Spinal cord (tissue), 10 donors: ENCODE measurements around the gene PALLD. TPM values are rescaled to one million over a fixed set of nuclear protein-coding genes. Genes with fewer than 3 reads are reported as not detected.
A peak's percentile ranks its signal among the peaks of the same experiment; 100 is the strongest.

ENCODE experiments used
- DNase-seq, 6 donors: peaks; one replicate each; pipeline versions ENCODE4 v3.0.0 to v3.0.0-alpha.2; 2013 to 2015; ENCODE audit warnings: low spot score in 6 of 6, low read depth in 4 of 6
- H3K27ac ChIP-seq: one replicate; pipeline ENCODE4 v1.5.1; 2013; ENCODE audit warnings: low read depth, low read length, control low read depth
- H3K27me3 ChIP-seq: one replicate; pipeline ENCODE4 v1.6.1; 2013; ENCODE audit warnings: low read length; ENCODE audit not compliant: control insufficient read depth, insufficient read depth
- H3K36me3 ChIP-seq: one replicate; pipeline ENCODE4 v1.6.1; 2013; ENCODE audit warnings: low read length; ENCODE audit not compliant: control insufficient read depth, insufficient read depth
- H3K4me1 ChIP-seq: one replicate; pipeline ENCODE4 v1.6.1; 2013; ENCODE audit warnings: low read length; ENCODE audit not compliant: control insufficient read depth, insufficient read depth
- H3K4me3 ChIP-seq: one replicate; pipeline ENCODE4 v1.5.1; 2013; ENCODE audit warnings: low read depth, low read length, control low read depth
- H3K9me3 ChIP-seq: one replicate; pipeline ENCODE4 v1.6.1; 2013; ENCODE audit warnings: low read length; ENCODE audit not compliant: control insufficient read depth, insufficient read depth
- WGBS: methylation state at CpG from one replicate; pipeline ENCODE4 v1.1.5; 2013; ENCODE audit warnings: missing lambda C conversion rate; ENCODE audit not compliant: insufficient coverage; 5-methylcytosine and 5-hydroxymethylcytosine counted together
- polyA plus RNA-seq, 2 donors: library from polyadenylated mRNA; unstranded; fragments of 120-200 nt; gene quantifications; one replicate each; pipeline ENCODE4 v1.2.1, GENCODE V29; 2013; ENCODE audit not compliant: insufficient read length in 2 of 2
- total RNA-seq, 2 donors: library from RNA; depleted of rRNA in 1 of 2; stranded (reverse); fragments of 120-200 nt in 1 of 2; fragments of >200 nt in 1 of 2; gene quantifications; one replicate each; pipeline versions ENCODE4 v1.2.3 to v1.2.4, GENCODE V29; 2013 to 2014
- donor health status: healthy.

PALLD gene
- total and polyA plus RNA-seq, 4 donors, result 45.9 to 71.1 (median 62.4) TPM

DNA sequence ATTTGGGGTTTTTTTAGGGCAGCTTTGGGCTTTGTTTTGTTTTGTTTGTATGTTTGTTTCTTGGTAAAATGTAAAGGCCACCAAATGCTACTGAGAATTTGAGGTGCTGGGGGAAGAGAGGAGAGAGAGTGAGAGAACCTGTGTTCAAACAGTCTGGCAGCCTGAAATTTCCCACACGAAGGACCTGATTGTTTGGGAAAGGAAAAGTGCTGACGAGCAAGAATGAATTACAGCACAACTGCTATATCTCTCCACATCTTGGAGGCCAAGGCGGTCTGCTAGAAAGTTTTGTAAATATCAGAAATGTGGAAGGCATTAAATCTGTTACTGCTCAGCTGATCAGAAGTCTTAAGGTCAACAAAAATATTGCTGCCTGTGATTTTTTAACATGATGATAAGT is 170.5 kb downstream of the PALLD start:
- no peaks in the 10 kb centered on the region for H3K9me3 ChIP-seq
- no peak overlapping the region for H3K4me3 ChIP-seq
- no peak for DNase-seq
- WGBS, result no CpG with 5 or more reads among the region's 3 CpGs
- no peaks in the 10 kb centered on the region for H3K27me3 ChIP-seq
- H3K36me3 ChIP-seq, result no peaks in the 10 kb centered on the region
- H3K27ac ChIP-seq, result no peak overlapping the region
- no peaks in the 10 kb centered on the region for H3K4me1 ChIP-seq

DNA sequence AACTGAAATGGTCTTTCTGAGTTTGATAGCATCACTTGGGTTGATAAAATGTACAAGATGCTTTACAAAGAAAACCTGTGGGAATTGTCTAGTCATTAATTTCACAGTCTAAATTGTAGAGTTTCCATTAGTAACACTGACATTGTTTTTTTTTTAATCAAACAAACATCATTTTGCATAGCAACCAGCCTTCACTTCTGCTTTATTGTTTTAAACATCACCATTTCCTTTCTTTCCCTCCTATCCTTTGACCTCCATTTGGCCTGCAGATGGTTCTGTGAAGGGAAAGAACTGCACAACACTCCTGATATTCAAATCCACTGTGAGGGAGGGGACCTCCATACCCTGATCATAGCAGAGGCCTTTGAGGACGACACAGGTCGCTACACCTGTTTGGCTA is 171.1 kb downstream of the PALLD start:
- Histone ChIP-seq H3K27me3 (no peaks in the 10 kb centered on the region), H3K4me3 (no peak overlapping the region), H3K27ac (peak overlapping the region; percentile 16), H3K36me3 (no peaks in the 10 kb centered on the region), H3K9me3 (no peaks in the 10 kb centered on the region), H3K4me1 (no peaks in the 10 kb centered on the region)
- DNase-seq, result no peak
- 80% methylated on average over 1 of the region's 2 CpGs for WGBS

DNA sequence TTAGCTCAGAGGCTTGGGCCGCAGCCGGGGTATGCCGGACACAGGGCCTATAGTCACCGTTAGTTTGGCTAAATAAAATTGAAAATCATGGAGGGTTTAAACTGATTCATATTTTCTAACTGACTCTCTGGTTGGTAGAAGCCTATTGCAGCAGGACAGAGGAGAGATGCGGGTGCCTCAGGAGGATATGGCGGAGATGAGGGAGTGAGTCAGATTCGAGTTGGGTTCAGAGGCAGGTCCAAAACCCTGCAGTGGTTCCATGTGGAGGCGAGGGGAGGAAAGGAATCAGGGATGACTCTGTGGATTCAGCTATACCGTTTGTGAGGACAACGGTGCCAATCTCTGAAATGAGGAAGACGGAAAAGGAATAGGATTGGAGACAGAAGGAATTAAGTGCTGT is 176.6 kb downstream of the PALLD start:
- Histone ChIP-seq H3K4me3 (no peak overlapping the region), H3K4me1 (no peaks in the 10 kb centered on the region), H3K27me3 (no peaks in the 10 kb centered on the region), H3K9me3 (no peaks in the 10 kb centered on the region), H3K27ac (no peak overlapping the region), H3K36me3 (no peaks in the 10 kb centered on the region)
- 97% methylated on average over 11 of the region's 11 CpGs for WGBS
- DNase-seq, result no peak

DNA sequence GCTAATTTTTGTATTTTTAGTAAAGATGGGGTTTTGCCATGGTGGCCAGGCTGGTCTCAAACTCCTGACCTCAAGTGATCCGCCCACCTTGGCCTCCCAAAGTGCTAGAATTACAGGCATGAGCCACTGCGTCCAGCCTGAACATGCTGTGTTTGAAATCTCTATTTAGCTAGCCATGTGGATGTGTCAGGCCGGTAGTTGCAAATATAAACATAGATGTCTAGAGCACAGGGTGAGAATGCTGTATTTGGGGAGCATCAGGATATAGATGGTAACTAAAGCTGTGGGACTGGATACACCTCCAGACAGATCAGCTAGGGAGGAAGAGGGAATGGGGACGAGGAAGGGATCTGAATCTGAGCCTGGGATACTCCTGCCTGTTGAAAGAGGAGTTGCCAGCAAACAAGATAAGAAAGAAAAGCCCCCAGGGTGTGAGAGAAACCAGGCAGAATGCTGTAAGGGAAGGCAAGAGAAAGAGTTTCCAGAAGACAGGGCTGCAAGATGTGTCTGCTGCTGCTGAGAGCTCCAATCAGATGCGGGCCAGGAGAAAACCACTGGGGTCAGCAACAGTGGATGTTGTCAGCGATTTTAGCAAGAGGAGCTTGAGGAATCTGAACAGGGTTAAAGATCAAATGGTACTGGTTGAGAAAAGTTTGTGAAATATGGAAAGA is 177.4 kb downstream of the PALLD start:
- no peak overlapping the region for H3K27ac ChIP-seq
- 85% methylated on average over 6 of the region's 6 CpGs for WGBS
- no peak for DNase-seq
- H3K27me3 ChIP-seq, result no peaks in the 10 kb centered on the region
- no peaks in the 10 kb centered on the region for H3K4me1 ChIP-seq
- H3K4me3 ChIP-seq, result no peak overlapping the region
- peaks cover 6% of the 10 kb centered on the region for H3K36me3 ChIP-seq
- H3K9me3 ChIP-seq, result no peaks in the 10 kb centered on the region

DNA sequence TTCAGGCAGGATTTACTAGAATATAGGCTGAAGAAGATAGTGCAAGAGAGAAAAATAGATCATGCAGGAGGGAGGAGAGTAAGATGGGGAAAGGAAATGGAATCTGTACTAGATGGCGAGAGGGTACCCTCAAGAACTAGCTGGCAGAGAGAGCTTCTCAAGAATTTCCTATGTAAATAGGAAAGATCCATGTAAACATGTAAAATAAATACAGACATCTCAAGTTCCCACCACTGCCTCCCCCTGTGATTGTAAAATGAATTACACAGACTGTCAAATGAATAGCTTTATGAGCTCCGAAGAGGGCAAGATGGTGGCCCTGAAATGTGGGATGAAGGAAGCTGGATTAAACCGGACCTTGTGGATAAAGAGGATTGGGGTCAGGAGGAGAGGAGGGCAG is 178.0 kb downstream of the PALLD start:
- Histone ChIP-seq H3K9me3 (no peaks in the 10 kb centered on the region), H3K27ac (no peak overlapping the region), H3K4me3 (no peak overlapping the region), H3K4me1 (no peaks in the 10 kb centered on the region), H3K36me3 (peaks cover 7% of the 10 kb centered on the region), H3K27me3 (no peaks in the 10 kb centered on the region)
- 84% methylated on average over 3 of the region's 3 CpGs for WGBS
- no peak for DNase-seq

DNA sequence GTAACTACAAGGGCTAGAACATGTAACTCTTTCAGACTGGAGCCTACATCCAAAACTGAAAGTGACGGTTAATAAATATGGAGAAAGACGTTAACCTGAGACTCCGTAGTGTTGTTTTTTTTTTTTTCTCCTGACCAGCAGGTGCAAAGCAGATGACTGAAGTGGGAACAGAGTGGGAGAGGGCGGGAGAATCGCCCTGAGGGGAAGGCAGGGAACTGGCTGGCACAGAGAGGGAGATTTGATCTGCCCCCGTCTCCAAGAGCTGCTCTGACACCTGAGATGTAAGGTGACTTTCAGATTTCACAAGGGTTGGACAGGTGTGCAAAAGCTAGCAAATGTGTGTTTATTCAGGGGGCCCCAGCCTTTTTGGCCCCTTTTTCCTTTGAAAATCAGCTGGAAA is 180.2 kb downstream of the PALLD start:
- DNase-seq, result no peak
- no peaks in the 10 kb centered on the region for H3K27me3 ChIP-seq
- WGBS, result 95% methylated on average over 6 of the region's 6 CpGs
- H3K27ac ChIP-seq, result no peak overlapping the region
- no peak overlapping the region for H3K4me3 ChIP-seq
- no peaks in the 10 kb centered on the region for H3K4me1 ChIP-seq
- peaks cover 7% of the 10 kb centered on the region for H3K36me3 ChIP-seq
- H3K9me3 ChIP-seq, result no peaks in the 10 kb centered on the region

DNA sequence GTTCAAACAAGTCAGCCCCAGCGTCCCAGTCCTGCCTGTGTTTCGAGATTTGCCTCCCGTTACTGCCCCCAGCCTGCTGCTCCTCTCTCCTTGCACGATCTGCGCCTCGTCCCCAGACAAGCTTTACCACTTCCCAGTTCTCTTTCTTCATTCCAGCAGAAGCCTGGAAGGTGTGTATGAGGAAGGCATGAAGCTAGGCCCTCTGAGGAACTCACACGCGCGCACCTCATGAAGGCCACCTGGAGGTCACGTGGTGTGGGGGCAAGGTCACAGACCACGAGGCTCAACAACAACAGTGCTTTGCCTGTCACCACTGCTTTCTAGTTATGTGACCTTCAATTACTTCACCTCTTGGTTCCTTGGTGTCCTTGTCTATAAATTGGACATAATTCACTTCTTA is 181.0 kb downstream of the PALLD start:
- Histone ChIP-seq H3K27me3 (no peaks in the 10 kb centered on the region), H3K4me3 (no peak overlapping the region), H3K27ac (no peak overlapping the region), H3K36me3 (peaks cover 7% of the 10 kb centered on the region), H3K9me3 (no peaks in the 10 kb centered on the region), H3K4me1 (no peaks in the 10 kb centered on the region)
- 97% methylated on average over 8 of the region's 11 CpGs for WGBS
- DNase-seq, result no peak

DNA sequence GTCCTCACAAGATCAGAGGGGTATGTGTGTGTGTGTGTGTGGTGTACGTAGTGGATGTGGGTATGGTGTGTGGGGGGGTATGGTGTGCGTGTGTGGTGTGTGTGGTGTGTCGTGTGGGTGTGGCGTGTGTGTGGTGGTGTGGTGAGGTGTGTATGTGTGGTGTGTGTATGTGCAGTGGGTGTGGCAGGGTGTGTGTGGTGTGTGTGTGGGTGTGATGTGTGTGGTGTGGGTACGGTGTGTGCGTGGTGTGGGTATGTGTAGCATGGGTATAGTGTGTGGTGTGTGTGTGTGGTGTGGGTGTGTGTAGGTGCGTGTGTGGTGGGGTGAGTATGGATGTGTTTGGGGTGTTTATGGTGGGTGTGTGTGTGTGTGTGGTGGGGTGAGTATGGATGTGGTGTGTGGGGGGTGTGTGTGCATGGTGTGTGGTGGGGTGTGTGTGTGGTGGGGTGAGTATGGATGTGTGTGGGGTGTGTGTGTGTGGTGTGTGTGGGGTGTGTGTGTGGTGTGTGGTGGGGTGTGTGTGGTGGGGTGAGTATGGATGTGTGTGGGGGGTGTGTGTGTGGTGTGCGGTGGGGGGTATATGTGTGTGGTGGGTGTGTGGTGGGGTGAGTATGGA is 182.0 kb downstream of the PALLD start:
- no peaks in the 10 kb centered on the region for H3K4me1 ChIP-seq
- H3K4me3 ChIP-seq, result no peak overlapping the region
- no peaks in the 10 kb centered on the region for H3K9me3 ChIP-seq
- H3K36me3 ChIP-seq, result peaks cover 7% of the 10 kb centered on the region
- no peaks in the 10 kb centered on the region for H3K27me3 ChIP-seq
- H3K27ac ChIP-seq, result no peak overlapping the region
- no peak for DNase-seq
- 99% methylated on average over 8 of the region's 8 CpGs for WGBS

DNA sequence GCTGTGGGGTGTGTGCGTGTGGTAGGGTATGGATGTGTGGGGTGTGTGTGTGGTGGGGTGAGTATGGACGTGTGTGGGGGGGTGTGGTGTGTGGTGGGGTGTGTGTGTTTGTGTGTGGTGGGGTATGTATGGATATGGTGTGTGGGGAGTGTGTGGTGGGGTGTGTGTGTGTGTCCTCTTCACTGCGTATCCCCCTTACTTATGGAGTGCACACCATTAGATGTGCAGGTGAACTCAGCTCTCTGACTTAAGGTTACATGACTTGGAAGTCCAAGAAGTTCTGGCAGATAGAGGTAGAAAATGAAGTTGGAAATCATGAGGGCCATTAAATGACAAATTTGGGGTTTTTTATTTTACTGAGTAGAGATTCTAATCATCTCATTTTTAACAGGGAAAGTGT is 182.5 kb downstream of the PALLD start:
- no peak overlapping the region for H3K4me3 ChIP-seq
- no peaks in the 10 kb centered on the region for H3K4me1 ChIP-seq
- no peak overlapping the region for H3K27ac ChIP-seq
- H3K36me3 ChIP-seq, result peaks cover 7% of the 10 kb centered on the region
- DNase-seq, result no peak
- 100% methylated on average over 1 of the region's 3 CpGs for WGBS
- H3K9me3 ChIP-seq, result no peaks in the 10 kb centered on the region
- H3K27me3 ChIP-seq, result no peaks in the 10 kb centered on the region

DNA sequence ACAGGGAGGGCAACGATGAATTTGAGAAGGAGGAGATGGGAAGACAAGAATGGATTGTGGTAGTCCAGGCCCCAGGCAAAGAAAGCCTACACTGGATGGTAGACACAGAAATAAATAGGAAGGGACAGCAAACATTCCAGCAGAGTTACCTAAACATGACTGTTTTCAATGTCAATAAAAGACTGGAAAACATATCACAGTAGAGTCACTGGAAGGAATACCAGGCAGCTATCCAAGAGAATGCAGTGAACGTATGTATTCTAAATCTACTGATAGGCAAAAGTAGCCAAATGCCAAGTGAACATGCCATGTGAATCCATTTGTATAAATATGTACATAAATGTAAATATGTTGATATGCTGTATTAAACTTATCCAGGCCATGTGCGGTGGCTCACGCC is 183.0 kb downstream of the PALLD start:
- no peak overlapping the region for H3K27ac ChIP-seq
- peaks cover 7% of the 10 kb centered on the region for H3K36me3 ChIP-seq
- H3K4me1 ChIP-seq, result no peaks in the 10 kb centered on the region
- H3K4me3 ChIP-seq, result no peak overlapping the region
- 86% methylated on average over 1 of the region's 4 CpGs for WGBS
- DNase-seq, result no peak
- H3K27me3 ChIP-seq, result no peaks in the 10 kb centered on the region
- no peaks in the 10 kb centered on the region for H3K9me3 ChIP-seq
